Measurements from ENCODE around the gene ZNRF1.
"Not testable (repeated sequence)": the region's sequence is repeated elsewhere in the genome, so short reads cannot be mapped to it uniquely, and the experiment has no call there.

ZNRF1 gene

GRCh38 chr16:75025761-75026160, 26.9 kb downstream of the ZNRF1 start:
- Histone ChIP-seq H3K4me3 (no peak overlapping the region), H3K36me3 (replicated peaks) (no peaks in the 10 kb centered on the region), H3K4me1 (no peaks in the 10 kb centered on the region), H3K9me3 (peaks cover 9% of the 10 kb centered on the region), H3K27me3 (ENCODE audit: low read depth) (no peaks in the 10 kb centered on the region)
- in situ Hi-C loops (cut with MboI; ENCODE audit: low sequenced_read_pairs) = no loop called here
- DNase-seq (ENCODE audit: low spot score in 2 of 2) = no peak

DNA sequence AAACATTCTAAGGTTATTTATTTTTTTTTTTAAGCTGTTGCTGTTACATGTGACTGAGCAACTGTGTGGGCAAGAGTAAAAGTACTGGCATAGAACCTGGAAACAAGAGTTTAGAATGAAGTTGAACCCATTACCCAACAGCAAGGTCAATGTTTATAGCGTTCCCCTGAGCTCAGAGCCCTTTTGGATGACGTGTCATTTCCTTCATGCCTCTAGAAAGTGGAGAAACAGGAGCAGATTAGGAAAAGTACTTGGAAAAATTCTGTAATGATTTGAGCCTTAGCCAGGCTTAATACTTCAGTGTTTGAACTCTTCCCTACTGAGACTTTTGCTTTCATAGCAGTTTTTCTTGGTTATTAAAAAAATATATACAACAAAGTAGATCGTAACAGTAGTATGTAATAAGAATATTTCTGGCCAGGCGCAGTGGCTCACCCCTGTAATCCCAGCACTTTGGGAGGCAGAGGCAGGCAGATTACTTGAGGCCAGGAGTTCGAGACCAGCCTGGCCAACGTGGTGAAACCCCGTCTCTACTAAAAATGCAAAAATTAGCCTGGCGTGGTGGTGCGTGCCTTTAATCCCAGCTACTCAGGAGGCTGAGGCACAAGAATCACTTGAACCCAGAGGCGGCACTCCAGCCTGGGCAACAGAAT, 27.5 kb downstream of the ZNRF1 start:
- in situ Hi-C loops (cut with MboI; ENCODE audit: low sequenced_read_pairs); DNase-seq (ENCODE audit: low spot score in 2 of 2); H3K4me1 ChIP-seq; H3K36me3 ChIP-seq (replicated peaks); H3K27me3 ChIP-seq (ENCODE audit: low read depth); H3K4me3 ChIP-seq; H3K9me3 ChIP-seq: not testable (repeated sequence)

DNA sequence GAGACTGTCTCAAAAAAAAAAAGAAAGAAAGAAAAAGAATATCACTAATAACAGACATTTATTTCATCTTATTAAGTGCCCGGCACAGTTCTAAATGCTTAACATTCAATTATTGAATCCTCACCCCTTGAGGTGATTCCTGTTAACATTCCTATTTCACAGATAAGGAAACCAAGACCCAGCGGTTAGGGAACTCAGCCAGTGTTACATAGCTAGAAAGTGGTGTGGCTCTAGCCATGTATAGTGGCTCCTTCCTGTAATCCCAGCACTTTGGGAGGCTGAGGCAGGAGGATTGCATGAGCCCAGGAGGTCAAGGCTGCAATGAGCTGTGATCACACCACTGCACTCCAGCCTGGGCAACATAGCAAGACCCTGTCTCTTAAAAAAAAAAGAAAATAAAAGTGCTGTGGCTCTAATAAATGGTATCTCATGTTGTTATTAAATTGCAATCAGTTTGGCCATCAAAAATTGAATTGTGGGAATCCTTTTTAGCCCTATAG, 28.1 kb downstream of the ZNRF1 start:
- in situ Hi-C loops (cut with MboI; ENCODE audit: low sequenced_read_pairs) = no loop called here
- no peaks in the 10 kb centered on the region for H3K9me3 ChIP-seq
- H3K4me3 ChIP-seq = no peak overlapping the region
- no peaks in the 10 kb centered on the region for H3K36me3 ChIP-seq (replicated peaks)
- H3K4me1 ChIP-seq = no peaks in the 10 kb centered on the region
- no peaks in the 10 kb centered on the region for H3K27me3 ChIP-seq (ENCODE audit: low read depth)
- no peak for DNase-seq (ENCODE audit: low spot score in 2 of 2)

- no peak for DNase-seq (ENCODE audit: low spot score in 2 of 2)
- in situ Hi-C loops (cut with MboI; ENCODE audit: low sequenced_read_pairs) = no loop called here
- Histone ChIP-seq H3K9me3 (no peaks in the 10 kb centered on the region), H3K27me3 (ENCODE audit: low read depth) (no peaks in the 10 kb centered on the region), H3K36me3 (replicated peaks) (no peaks in the 10 kb centered on the region), H3K4me1 (no peaks in the 10 kb centered on the region), H3K4me3 (no peak overlapping the region)
These were observed 28.9 kb downstream of the ZNRF1 start for GRCh38 chr16:75027520-75028300.

GRCh38 chr16:75028544-75029135, 29.8 kb downstream of the ZNRF1 start:
- H3K4me3 ChIP-seq = no peak overlapping the region
- DNase-seq (ENCODE audit: low spot score in 2 of 2) = no peak
- no peaks in the 10 kb centered on the region for H3K4me1 ChIP-seq
- no peaks in the 10 kb centered on the region for H3K36me3 ChIP-seq (replicated peaks)
- H3K9me3 ChIP-seq = no peaks in the 10 kb centered on the region
- in situ Hi-C loops (cut with MboI; ENCODE audit: low sequenced_read_pairs) = no loop called here
- H3K27me3 ChIP-seq (ENCODE audit: low read depth) = no peaks in the 10 kb centered on the region

DNA sequence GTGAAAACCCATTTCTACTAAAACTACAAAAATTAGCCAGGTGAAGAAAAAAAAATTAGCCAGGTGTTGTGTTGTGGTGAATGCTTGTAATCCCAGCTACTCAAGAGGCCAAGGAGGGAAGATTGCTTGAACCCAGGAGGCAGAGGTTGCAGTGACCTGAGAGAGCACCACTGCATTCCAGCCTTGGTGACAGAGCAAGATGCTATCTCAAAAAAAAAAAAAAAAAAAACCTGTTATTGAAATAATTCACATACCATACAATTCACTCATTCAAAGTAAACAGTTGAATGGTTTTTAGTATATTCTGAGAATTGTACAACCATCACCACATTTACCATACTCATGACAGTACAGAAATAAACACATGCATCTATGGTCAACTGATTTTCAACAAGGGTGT, 31.0 kb downstream of the ZNRF1 start:
- in situ Hi-C loops (cut with MboI; ENCODE audit: low sequenced_read_pairs) = no loop called here
- Histone ChIP-seq H3K27me3 (ENCODE audit: low read depth) (no peaks in the 10 kb centered on the region), H3K9me3 (no peaks in the 10 kb centered on the region), H3K4me3 (no peak overlapping the region), H3K36me3 (replicated peaks) (no peaks in the 10 kb centered on the region), H3K4me1 (no peaks in the 10 kb centered on the region)
- DNase-seq (ENCODE audit: low spot score in 2 of 2) = no peak

- in situ Hi-C loops (cut with MboI; ENCODE audit: low sequenced_read_pairs) = no loop called here
- Histone ChIP-seq H3K4me1 (no peaks in the 10 kb centered on the region), H3K36me3 (replicated peaks) (no peaks in the 10 kb centered on the region), H3K27me3 (ENCODE audit: low read depth) (no peaks in the 10 kb centered on the region), H3K9me3 (no peaks in the 10 kb centered on the region), H3K4me3 (no peak overlapping the region)
- DNase-seq (ENCODE audit: low spot score in 2 of 2) = no peak
These were observed 33.8 kb downstream of the ZNRF1 start for GRCh38 chr16:75032655-75033054.

DNA sequence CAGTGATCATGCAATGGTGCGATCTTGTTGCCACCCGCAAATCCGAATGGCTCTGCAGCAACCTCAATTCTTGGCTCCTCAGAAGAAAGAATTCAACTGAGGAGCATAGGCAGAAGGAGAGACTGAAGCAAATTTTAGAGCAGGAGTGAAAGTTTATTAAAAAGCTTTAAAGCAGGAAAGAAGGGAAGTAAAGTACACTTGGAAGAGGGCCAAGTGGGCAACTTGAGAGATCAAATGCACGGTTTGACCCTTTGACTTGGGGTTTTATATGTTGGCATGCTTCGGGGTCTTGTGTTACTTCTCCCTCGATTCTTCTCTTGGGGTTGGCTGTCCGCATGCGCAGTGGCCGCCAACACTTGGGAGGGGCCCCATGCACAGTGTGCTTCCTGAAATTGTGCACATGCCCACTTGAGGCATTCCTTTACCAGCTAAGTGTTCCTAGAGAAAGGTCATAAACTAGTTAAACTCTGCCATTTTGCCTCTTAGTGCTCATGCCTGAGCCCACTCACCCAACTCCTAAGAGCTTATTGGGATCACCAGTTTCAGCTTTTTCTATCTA, 36.7 kb downstream of the ZNRF1 start:
- no peak overlapping the region for H3K4me3 ChIP-seq

DNA sequence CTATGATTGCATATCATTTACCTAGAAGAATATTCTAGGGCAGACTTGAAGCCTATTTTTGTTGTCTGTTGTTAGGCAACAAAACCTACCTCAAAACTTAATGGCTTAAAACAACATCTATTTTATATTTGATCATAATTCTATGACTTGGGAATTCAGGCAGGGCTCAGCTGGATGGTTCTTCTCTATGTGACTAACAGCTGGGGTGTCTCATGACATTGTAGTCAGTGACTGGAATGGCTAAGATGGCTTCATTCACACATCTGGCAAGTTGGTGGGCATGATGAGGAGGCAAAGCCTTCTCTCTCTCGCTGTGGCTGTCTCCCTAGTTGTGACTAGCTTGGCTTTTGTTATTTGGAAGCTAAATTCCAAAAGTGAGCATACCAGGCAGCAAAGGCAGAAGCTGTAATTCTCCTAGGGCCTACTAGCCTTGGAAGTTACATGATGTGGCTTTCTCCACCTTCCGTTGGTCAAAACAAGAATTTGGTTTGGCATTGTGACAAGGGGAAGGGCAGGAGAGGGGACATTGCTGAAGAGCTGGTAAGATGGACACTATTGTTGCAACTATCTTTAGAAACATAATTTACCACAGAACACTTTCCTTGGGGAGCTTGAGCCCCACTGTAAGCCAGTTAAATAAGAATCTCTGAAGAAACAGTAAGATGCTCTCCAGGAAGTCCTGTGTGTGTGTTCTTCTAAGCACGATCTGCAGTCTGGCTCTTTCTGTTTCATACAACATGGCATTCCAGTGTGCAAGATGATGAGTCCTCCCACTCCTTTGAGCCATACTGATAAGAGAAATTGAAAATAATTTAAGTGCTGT, 39.4 kb downstream of the ZNRF1 start:
- Histone ChIP-seq H3K27me3 (ENCODE audit: low read depth) (no peaks in the 10 kb centered on the region), H3K9me3 (no peaks in the 10 kb centered on the region), H3K4me1 (no peaks in the 10 kb centered on the region), H3K4me3 (no peak overlapping the region), H3K36me3 (replicated peaks) (no peaks in the 10 kb centered on the region)
- DNase-seq (ENCODE audit: low spot score in 2 of 2) = no peak
- in situ Hi-C loops (cut with MboI; ENCODE audit: low sequenced_read_pairs) = no loop called here

More for the DNA sequence above, 36.7 kb downstream of the ZNRF1 start:
- DNase-seq (ENCODE audit: low spot score in 2 of 2) = no peak
- no peaks in the 10 kb centered on the region for H3K27me3 ChIP-seq (ENCODE audit: low read depth)
- no peaks in the 10 kb centered on the region for H3K36me3 ChIP-seq (replicated peaks)
- H3K4me1 ChIP-seq = no peaks in the 10 kb centered on the region
- H3K9me3 ChIP-seq = no peaks in the 10 kb centered on the region
- in situ Hi-C loops (cut with MboI; ENCODE audit: low sequenced_read_pairs) = no loop called here

DNA sequence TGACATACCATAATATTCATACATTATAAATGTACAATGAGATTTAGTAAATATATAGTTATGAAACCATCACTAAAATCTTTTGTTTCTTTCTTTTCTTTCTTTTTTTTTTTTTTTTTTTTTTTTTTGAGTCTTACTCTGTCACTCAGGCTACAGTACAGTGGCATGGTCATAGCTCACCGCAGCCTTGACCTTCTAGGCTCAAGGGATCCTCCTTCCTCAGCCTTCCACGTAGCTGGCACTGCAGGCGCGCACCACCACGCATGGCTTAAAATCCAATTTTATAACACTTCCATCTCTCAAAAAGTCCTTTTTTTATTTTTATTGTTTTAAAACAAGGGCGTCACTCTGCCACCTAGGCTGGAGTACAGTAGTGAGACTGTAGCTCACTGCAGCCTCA, 41.1 kb downstream of the ZNRF1 start:
- DNase-seq (ENCODE audit: low spot score in 2 of 2) = no peak
- H3K4me3 ChIP-seq = no peak overlapping the region
- in situ Hi-C loops (cut with MboI; ENCODE audit: low sequenced_read_pairs) = no loop called here
- no peaks in the 10 kb centered on the region for H3K9me3 ChIP-seq
- no peaks in the 10 kb centered on the region for H3K36me3 ChIP-seq (replicated peaks)
- no peaks in the 10 kb centered on the region for H3K27me3 ChIP-seq (ENCODE audit: low read depth)
- peaks cover 1% of the 10 kb centered on the region for H3K4me1 ChIP-seq

GRCh38 chr16:75042426-75043174, 43.8 kb downstream of the ZNRF1 start:
- DNase-seq (ENCODE audit: low spot score in 2 of 2) = no peak
- in situ Hi-C loops (cut with MboI; ENCODE audit: low sequenced_read_pairs) = no loop called here
- Histone ChIP-seq H3K27me3 (ENCODE audit: low read depth) (no peaks in the 10 kb centered on the region), H3K36me3 (replicated peaks) (no peaks in the 10 kb centered on the region), H3K9me3 (no peaks in the 10 kb centered on the region), H3K4me1 (peaks cover 6% of the 10 kb centered on the region), H3K4me3 (no peak overlapping the region)

DNA sequence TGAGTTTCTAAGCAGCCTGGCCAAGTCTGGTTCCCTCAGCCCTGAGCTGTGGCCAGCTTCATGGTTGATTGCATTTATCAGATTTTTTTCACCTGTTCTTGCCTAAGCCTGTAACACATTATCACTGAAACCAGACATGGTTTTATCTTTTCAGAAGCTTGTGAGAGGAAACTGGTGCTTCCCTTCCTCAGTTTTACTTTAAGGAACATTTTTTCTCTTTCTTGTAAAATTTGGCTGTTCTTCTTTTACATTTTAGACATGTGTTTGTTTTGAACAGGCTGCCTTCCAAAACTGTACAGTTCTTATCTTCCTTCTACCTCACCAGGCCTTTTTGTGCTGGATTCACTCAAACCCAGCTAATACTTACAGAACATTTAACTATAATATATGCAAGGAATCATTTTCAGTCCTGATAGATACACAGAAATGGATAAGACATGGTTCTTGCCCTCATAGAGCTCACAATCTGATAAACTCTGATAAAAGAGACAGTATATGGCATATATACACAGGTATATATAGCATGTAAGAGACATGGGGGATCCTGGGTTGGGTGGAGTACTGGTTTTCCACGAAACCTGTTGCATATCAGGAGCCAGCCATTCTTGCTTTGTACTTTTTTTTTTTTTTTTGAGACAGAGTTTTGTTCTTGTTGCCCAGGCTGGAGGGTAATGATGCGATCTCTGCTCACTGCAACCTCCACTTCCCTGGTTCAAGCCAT, 44.5 kb downstream of the ZNRF1 start:
- H3K9me3 ChIP-seq = no peaks in the 10 kb centered on the region
- no peaks in the 10 kb centered on the region for H3K36me3 ChIP-seq (replicated peaks)
- in situ Hi-C loops (cut with MboI; ENCODE audit: low sequenced_read_pairs) = no loop called here
- no peaks in the 10 kb centered on the region for H3K27me3 ChIP-seq (ENCODE audit: low read depth)
- peaks cover 6% of the 10 kb centered on the region for H3K4me1 ChIP-seq
- DNase-seq (ENCODE audit: low spot score in 2 of 2) = no peak
- H3K4me3 ChIP-seq = no peak overlapping the region
